Loucy (cell line): Measurements from ENCODE around the gene FAAP24.

ENCODE experiments used
- CTCF ChIP-seq: fragments of 200-600 bp; sonication (generic); conservative IDR thresholded peaks from 2 replicates; pipeline ENCODE4 v1.5.1; 2014; ENCODE audit warnings: mild to moderate bottlenecking, antibody characterized with exemption, low read length
- EZH2phosphoT487 ChIP-seq: fragments of 200-600 bp; IDR thresholded peaks from 2 replicates; pipeline ENCODE4 v1.6.1; 2018; ENCODE audit warnings: antibody characterized with exemption, mild to moderate bottlenecking, moderate library complexity, borderline replicate concordance

- TF ChIP-seq CTCF (no peak), EZH2phosphoT487 (no peak)
Observed at GRCh38 chr19:32945260-32945659, 26.8 kb upstream of the FAAP24 start.
